ENCODE results near the gene PCLAF. TPM values are rescaled to one million over a fixed set of nuclear protein-coding genes. Genes with fewer than 3 reads are reported as not detected.

Gene PCLAF
- total and polyA plus RNA-seq, 2 of the 8 experiments (the other 6 are each of a cell fraction or from before 2014, with no cell fraction given), result 76.2 to 124 TPM

GRCh38 chr15:64425221-64425620, 44.0 kb upstream of the PCLAF start:
- H2BK120ac ChIP-seq (replicated peaks; ENCODE audit: low read depth, low read length), result no peak overlapping the region
- no peak overlapping the region for H3K9ac ChIP-seq (replicated peaks in 1 of 4; ENCODE audit: extremely low read depth in 1 of 4, low read depth in 3 of 4, low read length in 3 of 4)
- no peak overlapping the region for H3K56ac ChIP-seq (replicated peaks; ENCODE audit: insufficient read length, low read depth, low read length)
- H2BK5ac ChIP-seq (ENCODE audit: low read depth, low read length), result no peak overlapping the region
- H3K79me1 ChIP-seq (ENCODE audit: low read depth, low read length), result no peaks in the 10 kb centered on the region
- no peak overlapping the region for H2BK12ac ChIP-seq (ENCODE audit: low read depth, low read length)
- DNase-seq (ENCODE audit: low read depth in 1 of 2, low spot score in 2 of 2) (no peak), FAIRE-seq (no peak)
- H3K9me3 ChIP-seq (ENCODE audit: insufficient read depth in 2 of 2, low read depth in 1 of 2, low read length in 1 of 2), result no peaks in the 10 kb centered on the region
- 97% methylated on average over 3 of the region's 3 CpGs; no CpG with 5 or more reads in 1 of the 2 experiments for WGBS, 2 experiments (ENCODE audit: extremely low coverage in 1 of 2, insufficient coverage in 1 of 2, insufficient read length in 1 of 2, insufficient replicate concordance in 2 of 2, low coverage in 1 of 2, low lambda C conversion rate in 2 of 2, missing lambda C conversion rate in 1 of 2)
- no peaks in the 10 kb centered on the region for H3K79me2 ChIP-seq (ENCODE audit: control insufficient read depth in 1 of 2, insufficient read depth in 2 of 2, low read length in 2 of 2)
- H3K27me3 ChIP-seq (replicated peaks in 1 of 4; ENCODE audit: control insufficient read depth in 3 of 4, extremely low read depth in 1 of 4, insufficient read depth in 3 of 4, low read length in 3 of 4), result no peaks in the 10 kb centered on the region; a peak in 1 of 7 replicates
- H2BK15ac ChIP-seq (ENCODE audit: low read length), result no peak overlapping the region
- peaks cover 0 to 6% (median 2%) of the 10 kb centered on the region in 4 experiments; a peak in 2 of 7 replicates for H3K4me1 ChIP-seq (replicated peaks in 1 of 4; ENCODE audit: control insufficient read depth in 3 of 4, insufficient read depth in 4 of 4, low read length in 3 of 4)
- no peak overlapping the region for H3K4ac ChIP-seq (replicated peaks; ENCODE audit: insufficient read length, low read depth, low read length)
- H3K18ac ChIP-seq (ENCODE audit: extremely low read depth, low read length), result no peak overlapping the region
- H4K5ac ChIP-seq (ENCODE audit: insufficient read length, low read depth, low read length), result no peak overlapping the region
- no peak overlapping the region for H3K4me3 ChIP-seq (ENCODE audit: extremely low read depth in 1 of 4, insufficient read depth in 2 of 4, low read depth in 3 of 4, low read length in 4 of 4)
- H2AFZ ChIP-seq (ENCODE audit: low read length), result no peak overlapping the region
- peaks cover 0 to 2% of the 10 kb centered on the region in 2 experiments for H4K20me1 ChIP-seq (replicated peaks in 1 of 2; ENCODE audit: control insufficient read depth in 1 of 2, insufficient read depth in 2 of 2, low read length in 2 of 2)
- no peak overlapping the region for H2BK20ac ChIP-seq (ENCODE audit: low read length)
- H4K8ac ChIP-seq (ENCODE audit: extremely low read depth, insufficient read depth, low read length), result no peak overlapping the region
- no peak overlapping the region for H2AK5ac ChIP-seq (ENCODE audit: low read depth, low read length)
- H4K91ac ChIP-seq (replicated peaks; ENCODE audit: insufficient read length, low read length), result no peak overlapping the region
- POLR2A ChIA-PET (ENCODE audit: partially characterized antibody), result no interaction called here
- CTCF ChIA-PET (ENCODE audit: partially characterized antibody), result interaction anchor here (3.7 kb wide), 1 partner anchor 257 kb away, joined by 28 read pairs; no protein-coding TSS in a partner anchor
- H3K23me2 ChIP-seq (ENCODE audit: low read depth, low read length), result no peaks in the 10 kb centered on the region
- no peak overlapping the region for H3K14ac ChIP-seq (ENCODE audit: insufficient read length)
- H3K23ac ChIP-seq (ENCODE audit: insufficient read length), result no peak overlapping the region
- no peak overlapping the region for H3K27ac ChIP-seq (ENCODE audit: low read depth, low read length)
- H3K4me2 ChIP-seq (ENCODE audit: insufficient read depth in 1 of 2, low read depth in 2 of 2, low read length in 2 of 2), result no peak overlapping the region
- H3K36me3 ChIP-seq (ENCODE audit: control insufficient read depth in 2 of 4, insufficient read depth in 4 of 4, low read length in 3 of 4), result peaks cover 0 to 4% (median 1%) of the 10 kb centered on the region in 4 experiments; a peak in 3 of 8 replicates
- TF ChIP-seq EZH2 (IDR thresholded peaks at IDR 0.05; ENCODE audit: low read depth, low read length, severe bottlenecking) (no peak), TAF7 (optimal IDR thresholded peaks at IDR 0.05; ENCODE audit: borderline replicate concordance, low read depth, low read length) (no peak), CREB1 (IDR thresholded peaks at IDR 0.05) (no peak), ATF2 (IDR thresholded peaks at IDR 0.05; ENCODE audit: low read length) (no peak), TEAD4 (IDR thresholded peaks at IDR 0.05; ENCODE audit: low read depth, low read length) (no peak), POU5F1 (IDR thresholded peaks at IDR 0.05; ENCODE audit: low read depth, low read length) (no peak), SP4 (IDR thresholded peaks at IDR 0.05; ENCODE audit: low read length) (no peak), JUND (IDR thresholded peaks at IDR 0.05; ENCODE audit: low read length) (no peak), E2F6 (IDR thresholded peaks at IDR 0.05) (no peak), ZNF274 (IDR thresholded peaks at IDR 0.05; ENCODE audit: borderline replicate concordance, extremely low read depth, low read length) (no peak), PHF8 (conservative IDR thresholded peaks at IDR 0.05; ENCODE audit: low read depth, low read length) (no peak), SIRT6 (IDR thresholded peaks at IDR 0.05; ENCODE audit: low read length) (no peak), BCL11A (IDR thresholded peaks at IDR 0.05; ENCODE audit: low read depth in 2 of 2, low read length in 2 of 2) (no peak)

Measured in H1 (cell line).